Small intestine (tissue), 7 donors: ENCODE measurements around the gene LDB2. TPM values are rescaled to one million over a fixed set of nuclear protein-coding genes. Genes with fewer than 3 reads are reported as not detected.
"Not testable (repeated sequence)": the region's sequence is repeated elsewhere in the genome, so short reads cannot be mapped to it uniquely, and the experiment has no call there.

ENCODE experiments used
- DNase-seq, 2 donors: peaks; one replicate each; pipeline versions ENCODE4 v3.0.0 to v3.0.0-alpha.2; 2013
- FAIRE-seq: peaks from 2 replicates; lab custom pipeline; 2012; peaks lifted over from hg19 to GRCh38; lab: Jason Lieb, UNC
- H3K27ac ChIP-seq, 3 donors: one replicate each; pipeline ENCODE4 v1.5.1; 2013; ENCODE audit warnings: low read length in 2 of 3, mild to moderate bottlenecking in 2 of 3, control low read depth in 1 of 3, inconsistent platforms in 1 of 3, low read depth in 1 of 3, moderate library complexity in 1 of 3
- H3K27me3 ChIP-seq, 3 donors: one replicate each; pipeline ENCODE4 v1.6.1; 2013; ENCODE audit warnings: low read length in 3 of 3, inconsistent platforms in 1 of 3; ENCODE audit not compliant: control insufficient read depth in 3 of 3, insufficient read depth in 3 of 3
- H3K36me3 ChIP-seq, 3 donors: one replicate each; pipeline ENCODE4 v1.6.1; 2013; ENCODE audit warnings: low read length in 3 of 3, inconsistent platforms in 1 of 3, low read depth in 1 of 3, mild to moderate bottlenecking in 1 of 3, moderate library complexity in 1 of 3; ENCODE audit not compliant: control insufficient read depth in 3 of 3, insufficient read depth in 2 of 3
- H3K4me1 ChIP-seq, 3 donors: one replicate each; pipeline ENCODE4 v1.6.1; 2013; ENCODE audit warnings: low read length in 2 of 3, inconsistent platforms in 1 of 3, low read depth in 1 of 3, mild to moderate bottlenecking in 1 of 3, moderate library complexity in 1 of 3; ENCODE audit not compliant: control insufficient read depth in 3 of 3, insufficient read depth in 2 of 3
- H3K4me3 ChIP-seq, 3 donors: one replicate each; pipeline ENCODE4 v1.5.1; 2013; ENCODE audit warnings: low read length in 3 of 3, control low read depth in 1 of 3, inconsistent platforms in 1 of 3, low read depth in 1 of 3, mild to moderate bottlenecking in 1 of 3, moderate library complexity in 1 of 3
- H3K9me3 ChIP-seq, 2 donors: one replicate each; pipeline ENCODE4 v1.6.1; 2013; ENCODE audit warnings: low read depth in 1 of 2, low read length in 1 of 2; ENCODE audit not compliant: control insufficient read depth in 2 of 2, insufficient read depth in 1 of 2
- WGBS, 3 donors: extraction: QIAGEN DNeasy Blood & Tissue Kit; methylation state at CpG; one replicate each; pipeline ENCODE4 v1.1.7; 2013; 5-methylcytosine and 5-hydroxymethylcytosine counted together
- polyA plus RNA-seq, 4 donors: library from polyadenylated mRNA; stranded (reverse) in 3 of 4; unstranded in 1 of 4; fragments of 200-250 nt in 3 of 4; fragments of 120-200 nt in 1 of 4; gene quantifications; one replicate each; pipeline versions ENCODE4 v1.2.1 to v1.2.3, GENCODE V29; 2013
- donor health status: healthy with polysubstance abuse.
- donor health status: control.
- donor health status: control.
- donor health status: Bipolar disorder and iron deficiency.
- donor health status: healthy.

Gene LDB2
- polyA plus RNA-seq, 4 donors, result 1.1 to 19.2 (median 6.6) TPM

GRCh38 chr4:16544251-16544721, 354.2 kb downstream of the LDB2 start:
- Histone ChIP-seq H3K36me3 (no peaks in the 10 kb centered on the region), H3K27me3 (no peaks in the 10 kb centered on the region), H3K4me3 (no peak overlapping the region), H3K9me3 (no peaks in the 10 kb centered on the region), H3K4me1 (no peaks in the 10 kb centered on the region), H3K27ac (no peak overlapping the region)
- FAIRE-seq (no peak), DNase-seq (no peak)
- 55 to 70% (median 68%) methylated on average over 6 of the region's 6 CpGs for WGBS, 3 donors

DNA sequence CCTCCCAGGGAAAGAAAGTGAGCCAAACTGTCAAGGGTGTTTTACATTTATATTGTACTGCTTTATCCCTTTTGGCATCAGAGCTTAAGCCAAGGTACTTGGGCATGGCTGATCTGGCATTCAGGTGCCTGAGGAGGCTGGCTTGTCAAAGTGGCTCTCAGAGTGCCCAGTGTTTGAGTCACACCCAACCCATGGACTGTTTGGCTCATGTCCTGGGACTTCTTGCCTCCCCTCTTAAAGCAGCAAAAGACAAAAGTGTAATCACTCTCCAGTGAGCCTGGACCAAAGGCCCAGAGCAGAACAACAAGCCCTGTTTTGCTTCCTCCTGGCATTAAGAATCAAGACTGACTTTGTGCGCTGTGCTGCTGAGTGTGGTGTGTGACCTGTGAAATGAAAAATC, 360.5 kb downstream of the LDB2 start:
- Histone ChIP-seq H3K36me3 (no peaks in the 10 kb centered on the region), H3K27me3 (no peaks in the 10 kb centered on the region), H3K27ac (no peak overlapping the region), H3K9me3 (no peaks in the 10 kb centered on the region), H3K4me3 (no peak overlapping the region), H3K4me1 (peaks cover 0 to under 1% (median 0%) of the 10 kb centered on the region in 3 donors)
- 93% methylated on average over 1 of the region's 1 CpG for WGBS, 3 donors
- DNase-seq, result no peak
- FAIRE-seq, result no peak

GRCh38 chr4:16532240-16532970, 366.0 kb downstream of the LDB2 start:
- H3K4me3 ChIP-seq, result no peak overlapping the region
- H3K36me3 ChIP-seq, result no peaks in the 10 kb centered on the region
- H3K4me1 ChIP-seq, result peaks cover 0 to 2% (median 0%) of the 10 kb centered on the region in 3 donors
- H3K27me3 ChIP-seq, result no peaks in the 10 kb centered on the region
- 47 to 73% (median 65%) methylated on average over 6 of the region's 6 CpGs for WGBS, 3 donors
- no peaks in the 10 kb centered on the region for H3K9me3 ChIP-seq
- DNase-seq (no peak), FAIRE-seq (no peak)
- H3K27ac ChIP-seq, result no peak overlapping the region

DNA sequence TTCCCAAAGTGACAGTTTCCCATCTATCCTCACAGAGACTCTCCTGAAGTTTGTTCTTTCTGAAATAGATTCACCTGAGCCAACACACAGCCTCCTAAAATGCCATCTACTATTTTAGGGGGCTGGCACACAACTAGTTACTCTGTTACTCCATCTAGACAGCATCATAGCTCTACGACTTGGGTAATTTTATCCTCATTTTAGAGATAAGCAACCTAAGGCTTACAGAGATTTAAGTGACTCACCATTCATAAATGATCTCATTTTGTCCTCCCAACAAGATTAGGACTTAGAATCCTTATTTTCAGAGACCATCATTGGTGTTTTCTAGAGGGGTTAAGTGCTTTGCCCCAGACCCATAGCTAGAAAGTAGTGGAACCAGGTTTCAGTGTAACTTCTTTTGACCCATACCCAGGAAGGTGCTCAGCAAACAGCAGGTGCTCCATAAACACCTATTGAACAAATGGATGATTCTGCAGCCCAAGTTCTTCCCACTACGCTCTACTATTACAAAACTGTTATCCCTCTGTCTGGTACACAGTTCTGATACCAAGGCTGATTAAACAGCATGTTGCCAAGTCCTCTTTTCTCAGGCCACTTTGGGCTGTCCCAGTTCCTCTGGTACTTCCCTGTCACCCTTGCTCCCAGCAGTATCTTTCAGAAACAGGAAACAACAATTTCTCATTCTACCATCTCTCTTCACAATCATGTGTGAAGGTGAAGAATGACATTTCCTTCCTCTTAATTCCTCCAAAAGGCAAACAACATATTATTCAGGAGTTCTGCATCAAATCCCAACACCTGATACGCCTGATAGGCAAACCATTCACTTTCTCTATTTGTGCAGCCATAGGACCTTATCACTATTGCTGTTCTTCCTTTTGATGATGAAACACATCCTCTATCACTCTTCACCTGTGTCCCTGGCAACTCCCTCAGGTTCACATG, 367.5 kb downstream of the LDB2 start:
- no peak for FAIRE-seq
- H3K9me3 ChIP-seq, result no peaks in the 10 kb centered on the region
- H3K4me3 ChIP-seq, result no peak overlapping the region
- H3K36me3 ChIP-seq, result no peaks in the 10 kb centered on the region
- H3K4me1 ChIP-seq, result peaks cover 0 to 2% (median 0%) of the 10 kb centered on the region in 3 donors
- DNase-seq, result no peak
- H3K27me3 ChIP-seq, result no peaks in the 10 kb centered on the region
- no peak overlapping the region for H3K27ac ChIP-seq
- 54 to 71% (median 57%) methylated on average over 3 of the region's 3 CpGs for WGBS, 3 donors

DNA sequence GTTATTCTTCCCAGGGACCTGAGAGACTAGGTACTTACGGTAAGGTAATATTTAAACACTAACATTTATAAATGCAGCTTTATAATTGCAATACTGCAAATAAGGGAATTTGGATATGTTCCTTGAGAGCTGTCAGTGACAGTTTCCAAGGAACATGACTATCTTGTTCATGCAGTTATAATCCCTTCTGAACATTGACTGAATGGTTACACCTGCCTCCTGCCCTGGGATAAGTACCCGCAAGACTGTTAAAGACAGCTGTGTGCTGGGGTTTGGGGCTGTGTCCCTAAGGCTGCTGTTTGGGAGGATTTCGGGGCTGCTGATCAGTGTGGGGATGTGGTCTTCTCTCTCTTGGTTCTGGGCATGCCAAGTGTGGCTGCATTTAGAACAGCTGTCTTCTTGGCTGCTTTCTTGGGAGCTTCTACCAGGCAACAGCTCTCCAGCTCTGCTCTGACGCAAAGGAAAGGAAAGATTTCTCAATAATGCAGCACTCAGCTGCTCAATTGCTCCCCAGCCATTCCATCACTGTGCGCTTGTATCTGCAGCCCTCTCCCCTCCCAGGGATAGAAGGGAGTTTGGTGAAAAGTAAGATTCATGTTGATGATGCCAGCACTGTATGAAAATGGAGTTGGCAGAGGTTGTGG, 373.4 kb downstream of the LDB2 start:
- no peaks in the 10 kb centered on the region for H3K27me3 ChIP-seq
- H3K4me3 ChIP-seq, result no peak overlapping the region
- no peak for FAIRE-seq
- H3K4me1 ChIP-seq, result no peaks in the 10 kb centered on the region
- H3K9me3 ChIP-seq, result no peaks in the 10 kb centered on the region
- 72 to 79% (median 78%) methylated on average over 5 of the region's 5 CpGs for WGBS, 3 donors
- H3K27ac ChIP-seq, result no peak overlapping the region
- H3K36me3 ChIP-seq, result no peaks in the 10 kb centered on the region
- peak in 1 of 2 donors; percentile 4 for DNase-seq

DNA sequence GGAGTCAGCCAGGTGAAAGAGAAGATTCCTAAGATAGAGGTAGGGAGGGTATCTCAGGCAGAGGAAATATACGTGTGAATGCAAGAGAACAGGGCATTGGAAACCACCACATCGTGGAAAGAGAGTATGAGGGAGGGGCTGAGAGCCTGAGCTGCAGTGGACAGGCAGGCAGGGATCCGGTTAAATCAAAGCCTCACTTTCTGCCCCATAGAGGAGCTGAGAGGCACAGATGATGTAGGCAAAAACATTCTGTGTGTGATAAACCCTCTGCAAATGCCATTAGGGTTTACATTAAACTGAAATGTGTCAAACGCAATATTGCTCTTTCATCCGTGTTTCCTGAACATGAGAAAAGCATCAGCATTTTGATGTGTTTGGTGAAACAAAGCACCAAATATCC, 374.0 kb downstream of the LDB2 start:
- Histone ChIP-seq H3K4me1 (no peaks in the 10 kb centered on the region), H3K36me3 (no peaks in the 10 kb centered on the region), H3K27me3 (no peaks in the 10 kb centered on the region), H3K4me3 (no peak overlapping the region), H3K27ac (no peak overlapping the region), H3K9me3 (no peaks in the 10 kb centered on the region)
- FAIRE-seq, result no peak
- whole genome bisulfite sequencing, 3 donors, result 52 to 63% (median 61%) methylated on average over 5 of the region's 5 CpGs
- no peak for DNase-seq

GRCh38 chr4:16523526-16523925, 374.9 kb downstream of the LDB2 start:
- H3K27me3 ChIP-seq, H3K4me3 ChIP-seq, DNase-seq, H3K4me1 ChIP-seq, H3K9me3 ChIP-seq, FAIRE-seq, H3K27ac ChIP-seq, H3K36me3 ChIP-seq: not testable (repeated sequence)
- WGBS, 3 donors, result 82 to 92% (median 85%) methylated on average over 6 of the region's 6 CpGs
